NCI-H226 (cell line): ENCODE results near the gene GOPC.
A peak's percentile ranks its signal among the peaks of the same experiment; 100 is the strongest.
"Not testable (repeated sequence)": the region's sequence is repeated elsewhere in the genome, so short reads cannot be mapped to it uniquely, and the experiment has no call there.

Source experiments
- DNase-seq: peaks from one replicate; pipeline ENCODE4 v3.0.0-alpha.2; 2015

GOPC gene

DNA sequence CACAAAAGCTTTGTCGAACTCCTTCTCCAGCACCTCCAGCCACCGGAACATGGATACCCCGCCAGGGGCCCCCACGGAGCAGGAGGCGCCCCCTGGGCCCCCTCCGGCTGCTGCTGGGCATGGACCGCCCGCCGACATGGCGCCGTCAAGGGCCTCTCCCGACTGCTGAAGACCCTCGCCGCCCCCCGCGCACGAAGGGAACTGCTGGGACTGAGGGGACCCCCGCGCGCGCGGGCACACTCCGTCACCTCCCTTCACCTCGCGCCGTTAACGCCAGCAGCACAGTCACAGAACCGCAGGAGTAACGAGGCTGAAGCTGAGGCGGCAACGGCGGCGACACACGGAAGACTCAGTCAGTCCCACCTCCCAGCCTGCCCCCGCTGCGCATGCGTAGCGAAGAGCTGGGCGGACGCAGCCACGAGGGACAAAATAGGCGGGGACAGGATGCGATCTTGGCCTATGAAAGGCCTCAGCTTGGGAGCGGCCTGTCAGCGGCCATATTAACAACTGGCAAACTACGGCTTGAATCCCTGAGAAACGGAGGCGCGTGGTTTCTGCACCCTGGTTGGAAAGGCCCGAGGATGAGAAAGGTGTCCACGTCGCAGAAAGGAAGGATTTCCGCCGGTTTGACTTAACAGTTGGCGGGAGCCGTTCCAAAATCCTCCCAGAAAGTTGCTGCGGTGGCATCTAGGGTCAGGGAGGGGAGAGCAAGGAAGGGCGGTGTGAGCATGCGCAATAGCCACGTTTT, at the start of gene GOPC:
GOPC (minus strand) TSS at position 361 of the 748 bp plus-strand sequence; CDS start at position 138, 223 bp downstream.
- peak; percentile 94 for DNase-seq

- DNase-seq: not testable (repeated sequence)
These were observed 49.7 kb upstream of the GOPC start for GRCh38 chr6:117651984-117652383.

- no peak for DNase-seq
These were observed 40.7 kb upstream of the GOPC start for GRCh38 chr6:117642976-117643375.

GRCh38 chr6:117637770-117638169, 35.5 kb upstream of the GOPC start:
- DNase-seq: no peak

DNA sequence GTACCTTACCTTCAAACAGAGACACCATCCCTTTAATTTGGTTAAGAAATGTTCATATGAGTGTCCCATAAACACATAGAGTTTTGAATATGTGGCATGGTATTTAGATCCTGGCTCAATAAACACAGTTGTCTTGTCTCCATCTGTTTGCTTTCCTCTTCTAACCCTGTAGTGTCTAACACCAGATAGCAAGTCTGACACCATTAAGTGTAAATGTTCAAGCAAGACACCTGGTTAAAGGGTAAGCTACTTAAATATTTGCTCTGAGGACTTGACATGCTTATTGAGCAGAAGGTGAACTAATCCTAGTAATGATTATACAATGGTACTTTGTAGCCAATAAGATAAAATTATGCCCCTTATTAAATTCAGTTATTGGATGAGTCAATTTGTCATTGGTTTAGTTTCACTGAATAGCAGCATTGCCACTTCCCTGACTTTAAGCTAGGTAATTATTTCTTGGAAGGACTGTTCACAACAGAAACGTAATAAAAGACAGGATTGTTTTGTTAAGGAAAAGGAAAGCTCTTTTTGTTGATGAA, 26.9 kb upstream of the GOPC start:
- DNase-seq: no peak

GRCh38 chr6:117627533-117627932, 25.2 kb upstream of the GOPC start:
- no peak for DNase-seq

DNA sequence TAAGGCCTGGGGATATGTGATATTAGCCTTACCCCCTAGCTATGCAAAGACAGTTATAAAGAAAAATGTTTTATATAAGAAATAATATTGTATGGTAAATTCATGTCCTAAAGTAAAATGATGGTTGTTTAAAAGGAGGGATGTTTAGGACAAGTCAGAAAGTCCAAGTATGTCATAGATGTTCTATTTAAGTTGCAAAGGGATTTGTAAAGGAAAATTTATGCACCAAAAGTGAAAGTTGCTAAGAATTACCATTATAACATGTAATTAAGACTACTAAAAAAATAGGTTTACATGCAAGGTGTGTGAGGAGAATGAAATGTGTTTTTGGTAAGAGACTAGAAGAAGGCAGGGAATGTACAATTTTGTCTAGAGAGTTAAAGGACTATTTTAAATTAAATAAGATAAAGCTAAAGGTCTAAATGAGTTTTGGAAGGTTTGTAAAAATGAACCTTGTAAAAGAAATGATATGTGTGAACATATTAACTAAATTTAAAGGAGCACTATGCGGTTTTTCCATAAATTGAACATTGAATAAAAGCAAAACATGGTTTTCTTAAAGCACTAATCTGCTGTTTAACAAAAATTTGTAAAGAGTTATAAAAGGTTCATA, 22.7 kb upstream of the GOPC start:
- no peak for DNase-seq

DNA sequence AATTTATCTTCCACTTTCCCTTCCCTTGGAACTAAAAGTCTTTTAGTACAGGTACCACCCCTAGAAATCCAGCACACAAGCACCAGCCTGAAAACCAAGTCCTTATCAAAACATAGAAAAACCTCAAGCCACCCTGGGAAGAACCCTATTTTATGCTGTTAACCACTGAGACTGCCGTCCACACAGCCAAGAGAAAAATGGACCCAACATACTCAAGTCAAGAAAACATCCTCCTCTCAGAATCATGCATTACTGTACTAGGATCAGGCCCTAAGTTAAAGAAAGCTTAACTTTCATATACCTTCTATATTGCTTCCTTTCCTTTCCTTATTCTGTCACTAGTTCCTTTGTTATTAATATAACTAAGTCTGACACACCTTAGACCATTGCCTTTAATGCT, 16.9 kb upstream of the GOPC start:
- DNase-seq: no peak

- DNase-seq: no peak
These were observed 15.1 kb upstream of the GOPC start for GRCh38 chr6:117617210-117618035.

DNA sequence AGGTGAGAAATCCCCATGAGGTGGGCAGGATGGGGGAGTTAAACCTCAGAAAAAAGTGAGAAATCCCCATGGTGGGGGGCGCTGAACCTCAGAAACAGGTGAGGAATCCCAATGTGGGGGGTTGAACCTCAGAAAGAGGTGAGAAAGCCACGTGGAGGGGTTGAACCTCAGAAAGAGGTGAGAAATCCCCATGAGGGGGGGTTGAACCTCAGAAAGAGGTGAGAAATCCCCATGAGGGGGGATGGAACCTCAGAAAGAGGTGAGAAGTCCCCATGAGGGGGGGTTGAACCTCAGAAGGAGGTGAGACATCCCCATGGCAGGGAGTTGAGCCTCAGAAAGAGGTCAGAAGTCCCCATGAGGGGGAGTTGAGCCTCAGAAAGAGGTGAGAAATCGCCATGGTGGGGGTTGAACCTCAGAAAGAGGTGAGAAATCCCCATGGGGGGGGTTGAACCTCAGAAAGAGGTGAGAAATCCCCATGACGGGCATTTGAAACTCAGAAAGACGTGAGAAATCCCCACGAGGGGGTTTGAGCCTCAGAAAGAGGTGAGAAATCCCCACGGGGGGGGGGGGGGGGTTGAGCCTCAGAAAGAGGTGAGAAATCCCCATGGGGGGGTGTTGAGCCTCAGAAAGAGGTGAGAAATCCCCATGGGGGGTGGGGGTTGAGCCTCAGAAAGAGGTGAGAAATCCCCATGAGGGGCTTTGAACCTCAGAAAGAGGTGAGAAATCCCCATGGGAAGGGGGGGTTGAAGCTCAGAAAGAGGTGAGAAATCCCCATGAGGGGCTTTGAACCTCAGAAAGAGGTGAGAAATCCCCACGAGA, 14.3 kb upstream of the GOPC start:
- DNase-seq: no peak

- no peak for DNase-seq
These were observed 13.6 kb upstream of the GOPC start for GRCh38 chr6:117615750-117616390.

DNA sequence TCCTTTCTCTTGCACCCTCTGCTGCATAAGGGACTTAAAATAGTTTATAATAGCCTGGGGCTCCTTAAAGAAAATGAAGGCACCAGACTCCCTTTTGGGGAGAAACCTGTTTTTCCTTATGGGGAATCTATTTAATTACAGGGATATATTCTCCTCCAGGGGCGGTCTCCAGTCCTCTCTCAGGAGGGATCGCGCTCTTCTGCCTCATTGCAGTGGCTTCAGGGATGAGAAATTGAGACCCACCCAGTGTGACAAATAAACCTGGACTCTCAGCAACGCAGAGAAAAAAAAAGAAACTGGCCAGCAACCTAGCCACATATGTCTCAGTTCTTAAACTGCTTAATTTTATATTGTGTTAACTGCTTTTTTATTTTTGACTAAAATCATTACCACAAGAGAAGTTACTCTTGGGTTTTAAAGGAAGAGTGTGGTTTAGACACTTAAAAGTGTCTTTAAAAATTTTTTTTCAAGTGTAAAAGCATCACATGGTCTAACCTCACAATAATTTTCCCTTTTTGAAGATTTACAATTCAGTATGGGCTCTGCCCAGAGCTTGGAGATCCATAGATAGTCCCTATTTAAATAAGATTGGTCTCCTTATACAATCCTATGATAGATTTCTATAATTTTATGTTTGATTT, 11.7 kb upstream of the GOPC start:
- no peak for DNase-seq

DNA sequence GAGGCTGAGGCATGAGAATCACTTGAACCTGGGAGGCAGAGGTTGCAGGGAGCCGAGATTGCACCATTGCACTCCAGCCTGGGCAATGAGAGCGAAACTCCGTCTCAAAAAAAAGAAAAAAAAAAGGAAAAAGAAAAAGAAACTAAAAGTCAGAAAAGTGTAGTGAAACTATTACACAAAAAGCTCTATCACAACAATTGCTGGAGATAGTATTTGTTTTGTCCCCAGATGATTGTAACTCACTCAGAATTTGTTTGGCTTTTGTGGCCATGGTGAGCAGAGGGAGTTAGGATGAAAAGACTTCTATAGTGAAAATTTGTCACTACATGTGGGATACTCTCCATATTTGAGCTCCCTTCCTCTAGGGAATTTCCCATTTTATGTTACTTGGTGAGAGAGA, 5.2 kb upstream of the GOPC start:
- DNase-seq: no peak

DNA sequence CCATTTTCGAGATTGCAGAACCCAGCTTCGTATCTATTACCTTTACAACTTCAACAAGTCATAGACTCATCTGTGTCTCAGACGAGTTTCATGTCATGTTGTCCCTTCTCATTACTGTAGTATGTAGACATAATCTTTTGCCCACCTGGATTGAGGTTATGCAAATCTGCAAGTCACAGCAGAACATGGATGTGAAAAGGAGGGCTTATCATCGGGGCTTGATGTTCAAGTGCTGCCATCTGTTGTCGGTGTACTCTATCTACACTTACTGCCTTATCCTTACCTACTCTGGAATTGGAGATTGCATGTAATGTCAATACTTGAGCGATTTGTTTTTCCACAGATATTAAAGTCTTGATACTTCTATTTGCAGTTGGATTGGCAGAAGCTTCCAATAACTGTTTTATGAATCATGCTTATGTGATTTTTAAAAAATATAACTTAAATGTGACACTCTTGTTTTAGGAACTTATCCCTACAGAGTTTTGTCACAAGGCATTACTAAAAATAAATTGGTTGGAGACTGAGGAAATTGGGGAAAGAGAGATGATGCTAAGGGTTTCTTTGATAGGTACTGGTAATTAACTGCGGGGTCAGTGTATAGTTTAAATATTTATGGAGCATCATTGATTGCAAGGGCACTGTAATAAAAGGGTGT, 3.0 kb upstream of the GOPC start:
- peak; percentile 22 for DNase-seq

DNA sequence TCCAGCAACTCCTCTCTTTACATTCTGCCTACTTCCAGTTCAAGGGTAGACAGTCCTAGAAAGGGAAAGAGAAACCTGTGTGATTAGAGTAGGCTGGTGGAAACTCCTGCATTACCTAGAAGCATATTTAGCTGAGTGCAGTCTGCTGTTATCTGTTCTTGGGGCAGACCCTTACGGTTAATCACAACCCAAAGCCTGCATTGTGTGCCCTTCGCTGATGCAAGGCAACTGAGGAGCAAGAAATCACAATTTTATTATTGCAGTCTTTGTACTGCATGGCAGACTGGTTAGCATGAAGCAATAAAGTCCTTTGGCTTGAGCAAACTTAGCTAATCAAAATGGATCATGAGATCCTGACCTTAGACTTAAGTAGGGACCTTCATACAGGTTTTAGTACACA, 1.5 kb upstream of the GOPC start:
- DNase-seq: no peak

DNA sequence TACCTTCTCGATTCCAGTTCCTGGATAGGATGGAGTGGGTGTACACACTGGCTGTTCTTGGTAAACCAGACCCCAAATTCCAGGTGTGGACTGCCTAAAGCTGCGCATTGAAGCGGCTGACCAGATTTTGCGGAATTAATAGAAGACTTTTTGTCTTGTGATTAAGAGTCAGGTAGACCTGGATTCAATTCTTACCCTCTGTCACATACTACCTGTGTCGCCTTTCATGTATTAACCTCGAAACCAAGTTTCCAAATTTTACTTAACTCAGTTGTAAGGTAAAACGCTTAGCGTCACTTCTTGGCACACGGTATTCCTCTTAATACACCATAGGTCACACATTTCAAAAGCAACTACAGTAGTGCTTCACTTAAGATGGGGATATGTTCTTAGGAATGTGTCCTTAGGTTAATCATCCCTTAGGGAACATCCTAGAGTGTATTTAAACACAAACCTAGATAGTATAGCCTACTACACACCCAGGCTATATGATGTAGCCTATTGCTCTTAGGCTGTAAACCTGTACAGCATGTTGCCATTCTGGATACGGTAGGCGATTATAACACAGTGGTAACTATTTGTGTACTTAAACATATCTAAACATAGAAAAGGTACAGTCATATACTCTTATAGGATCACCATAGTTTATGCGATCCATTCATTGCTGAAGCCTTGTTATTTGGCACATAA, 733 bp upstream of the GOPC start:
- DNase-seq: no peak

DNA sequence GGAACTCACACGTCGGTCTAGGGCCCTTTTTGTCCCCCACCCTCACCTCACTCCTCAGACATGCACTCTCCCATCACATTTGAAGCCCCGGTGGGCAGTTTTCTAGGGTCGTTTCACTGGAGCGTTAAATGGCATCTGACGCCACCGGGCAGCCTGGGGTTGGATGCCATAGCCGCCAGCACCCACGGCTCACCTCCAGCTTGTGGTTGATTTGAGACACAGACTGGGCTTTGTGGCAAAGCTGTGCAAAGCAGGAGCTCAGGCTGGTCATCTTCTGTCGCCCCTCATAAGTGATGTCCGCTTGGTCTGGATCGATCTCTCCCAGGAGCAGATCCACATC, 530 bp downstream of the GOPC start:
- no peak for DNase-seq

DNA sequence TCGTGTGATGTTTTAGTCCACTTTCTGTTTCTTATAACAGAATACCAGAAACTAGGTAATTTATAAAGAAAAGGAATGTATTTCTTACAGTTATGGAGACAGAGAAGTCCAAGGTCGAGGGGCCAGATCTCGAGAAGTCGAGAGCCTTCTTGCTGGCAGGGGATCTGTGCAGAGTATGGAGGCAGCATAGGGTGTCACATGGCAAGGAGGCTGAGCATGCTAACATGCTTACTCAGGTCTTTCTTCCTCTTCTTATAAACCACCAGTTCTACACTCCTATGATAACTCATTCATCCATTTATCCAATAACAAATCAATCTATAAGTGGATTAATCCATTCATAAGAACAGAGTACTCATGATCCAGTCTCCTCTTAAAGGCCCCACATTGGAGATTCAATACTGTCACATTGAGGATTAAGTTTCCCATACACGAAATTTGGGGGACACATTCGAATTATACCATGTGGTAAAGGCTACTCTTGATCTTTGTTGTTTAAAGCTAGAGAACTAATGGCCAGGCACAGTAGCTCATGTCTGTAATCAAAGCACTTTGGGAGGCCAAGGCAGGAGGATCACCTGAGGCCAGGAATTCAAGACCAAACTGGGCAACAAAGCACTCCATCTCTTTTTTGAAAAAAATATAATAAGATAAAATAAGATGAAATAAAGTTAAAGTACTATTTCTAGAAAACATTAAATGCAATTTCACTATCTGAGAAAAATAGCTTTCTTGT, 2.1 kb downstream of the GOPC start:
- DNase-seq: no peak

- DNase-seq: no peak
These were observed 4.6 kb downstream of the GOPC start for GRCh38 chr6:117597755-117598154.
